SIG-M5 treated with dmso at 0.1 percent for 504 hours (cell line): Measurements from ENCODE around the gene NBAS.
"Not testable (repeated sequence)": the region's sequence is repeated elsewhere in the genome, so short reads cannot be mapped to it uniquely, and the experiment has no call there.

ENCODE experiments used
- DNase-seq: peaks from one replicate; lab custom pipeline; 2025; ENCODE audit not compliant: unreplicated experiment; lab: John Stamatoyannopoulos, UW

NBAS gene

DNA sequence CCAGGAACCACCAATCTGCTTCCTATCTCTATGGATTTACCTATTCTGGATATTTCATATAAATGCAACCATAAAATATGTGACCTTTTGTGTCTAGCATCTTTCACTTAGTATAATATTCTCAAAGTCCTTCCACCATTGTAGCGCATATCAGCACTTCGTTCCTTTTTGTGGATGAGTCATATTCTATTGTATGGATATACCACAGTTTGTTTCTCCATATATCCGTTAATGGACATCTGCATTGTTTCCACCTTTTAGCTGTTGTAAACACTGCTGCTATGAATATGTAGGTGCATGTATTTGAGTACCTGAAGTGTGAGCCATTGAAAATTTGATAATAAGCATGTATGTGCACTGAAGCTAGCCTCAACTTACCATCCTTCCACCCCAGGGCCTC lies 80.1 kb downstream of the NBAS start:
- no peak for DNase-seq

DNA sequence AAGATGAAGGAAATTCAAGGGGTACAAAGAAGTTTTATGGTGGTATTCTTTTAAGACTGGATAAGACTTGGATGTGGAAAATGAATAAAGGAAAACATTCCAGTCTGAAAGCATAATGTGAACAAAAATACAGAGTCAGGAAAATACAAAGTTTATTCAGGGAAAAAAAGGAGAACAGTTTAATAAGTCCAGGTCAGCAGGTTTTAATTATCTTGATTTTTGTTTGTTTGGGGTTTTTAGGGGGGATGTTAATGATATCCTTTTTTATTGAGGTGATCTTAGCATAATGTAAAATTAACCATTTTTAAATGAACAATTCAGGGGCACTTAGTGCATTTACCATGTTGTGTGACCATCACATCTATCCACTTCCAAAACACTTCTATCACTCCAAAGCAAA lies 80.6 kb downstream of the NBAS start:
- DNase-seq = no peak

GRCh38 chr2:15472876-15473275 lies 88.3 kb downstream of the NBAS start:
- no peak for DNase-seq

DNA sequence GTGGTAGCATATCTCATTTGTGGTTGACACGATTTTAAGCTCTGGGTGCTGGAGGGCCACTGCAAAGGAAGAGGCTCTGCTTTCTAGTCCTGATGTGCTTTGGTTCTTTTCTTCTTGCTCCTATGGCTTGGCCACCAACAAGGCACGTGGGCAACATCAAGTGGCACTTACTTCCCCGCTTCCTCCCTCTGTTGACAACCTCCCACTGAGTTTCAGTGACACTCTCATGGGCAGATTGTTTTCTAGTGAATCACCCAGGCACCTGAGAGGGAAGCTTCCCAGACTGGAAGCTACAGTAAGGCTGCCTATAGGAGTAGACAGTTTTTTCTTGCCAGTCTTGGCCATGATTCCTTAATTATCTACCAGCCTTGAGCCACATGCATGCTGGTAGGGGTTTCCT lies 89.0 kb downstream of the NBAS start:
- DNase-seq = no peak

DNA sequence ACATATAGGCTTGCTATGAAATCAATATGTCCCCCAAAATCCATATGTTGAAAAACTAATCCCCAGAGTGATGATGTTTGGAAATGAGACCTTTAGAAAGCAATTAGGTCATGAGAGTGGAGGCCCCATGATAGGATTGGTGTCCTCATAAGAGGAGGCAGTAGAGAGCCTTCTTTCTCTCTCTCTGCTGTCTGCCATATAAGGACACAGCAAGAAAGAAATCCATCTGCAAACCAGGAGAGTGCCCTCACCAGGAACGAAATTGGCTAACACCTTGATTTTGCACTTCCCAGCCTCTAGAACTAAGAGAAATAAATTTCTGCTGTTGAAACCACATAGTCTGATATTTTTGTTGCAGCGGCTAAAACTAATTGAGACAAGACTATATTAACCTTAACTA lies 89.5 kb downstream of the NBAS start:
- no peak for DNase-seq

DNA sequence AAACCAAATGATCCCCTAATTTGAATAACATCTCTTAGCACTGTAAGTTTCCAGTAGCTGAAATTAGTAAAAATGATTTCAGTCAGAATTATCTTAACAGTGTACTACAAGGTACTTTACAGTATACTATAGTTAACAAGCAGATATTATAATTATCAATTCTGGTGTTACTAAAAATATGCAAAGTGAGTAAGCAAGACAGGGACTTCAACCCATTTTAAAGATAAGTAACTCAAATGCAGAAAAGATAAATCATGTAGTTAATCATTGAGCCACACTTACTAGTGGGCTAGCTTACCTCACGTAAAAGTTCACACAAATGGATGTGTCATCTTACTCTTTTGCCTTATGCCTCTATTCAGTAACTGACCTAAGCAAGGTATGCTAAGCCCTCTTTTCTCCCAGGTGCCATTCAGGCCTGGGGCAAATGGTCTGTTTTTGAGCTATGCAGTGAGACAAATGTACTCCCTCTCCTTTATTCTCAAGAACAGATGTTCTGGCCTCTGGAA lies 101.0 kb downstream of the NBAS start:
- no peak for DNase-seq

- no peak for DNase-seq
Observed at GRCh38 chr2:15458277-15458676, 102.9 kb downstream of the NBAS start.

DNA sequence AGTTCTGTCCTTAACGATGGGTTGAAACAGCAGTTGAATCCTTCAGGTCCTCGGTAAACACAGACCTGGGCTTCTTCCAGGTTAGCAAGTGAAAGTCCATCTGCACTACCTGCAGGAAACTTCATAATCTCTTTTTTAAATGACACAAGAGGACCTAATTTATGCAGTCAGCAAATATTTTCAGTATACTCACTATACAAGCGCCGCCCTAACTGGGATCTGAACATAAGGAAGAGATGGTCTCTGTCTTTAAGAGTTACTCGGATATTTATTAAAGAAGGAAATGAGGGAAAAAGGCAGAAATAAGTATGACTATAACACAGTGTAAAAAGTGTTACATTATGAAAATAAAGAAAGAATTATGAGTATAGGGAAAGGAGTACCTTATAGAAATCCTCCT lies 103.3 kb downstream of the NBAS start:
- no peak for DNase-seq

- DNase-seq = no peak
Observed at GRCh38 chr2:15456352-15456751, 104.8 kb downstream of the NBAS start.

GRCh38 chr2:15450808-15451207 lies 110.3 kb downstream of the NBAS start:
- no peak for DNase-seq

DNA sequence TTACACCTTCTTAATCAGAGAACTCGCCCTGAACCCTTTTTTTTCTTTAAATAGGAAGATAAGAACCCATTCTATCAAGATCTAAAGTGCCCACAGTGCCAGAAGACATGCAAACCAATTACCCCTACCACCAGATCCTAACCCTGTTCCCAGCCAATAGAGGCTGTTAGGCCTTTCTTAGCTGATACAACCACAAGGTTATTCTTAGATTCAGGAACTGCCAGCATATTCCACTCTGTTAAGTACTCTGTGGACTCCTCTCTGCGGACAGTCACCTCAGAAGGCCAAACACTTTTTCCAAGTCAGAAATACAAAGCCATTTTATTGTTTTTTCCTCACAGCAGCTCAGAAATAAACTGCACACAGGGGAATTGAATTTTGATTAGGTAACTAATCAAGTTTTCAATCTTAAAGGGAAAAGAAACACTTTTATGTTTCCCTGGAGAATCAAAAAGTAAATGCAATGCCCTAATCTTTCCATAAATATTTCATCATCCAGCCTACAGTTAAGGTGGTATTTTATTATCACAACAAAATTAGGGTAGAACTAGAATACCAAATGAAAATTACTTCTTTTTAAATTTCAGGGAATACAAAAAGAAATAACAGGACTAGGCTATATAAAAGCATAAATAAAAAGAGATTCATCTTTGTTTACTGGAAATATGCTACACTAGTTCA lies 111.4 kb downstream of the NBAS start:
- DNase-seq = peak; percentile 37

GRCh38 chr2:15448250-15448839 lies 112.8 kb downstream of the NBAS start:
- no peak for DNase-seq

DNA sequence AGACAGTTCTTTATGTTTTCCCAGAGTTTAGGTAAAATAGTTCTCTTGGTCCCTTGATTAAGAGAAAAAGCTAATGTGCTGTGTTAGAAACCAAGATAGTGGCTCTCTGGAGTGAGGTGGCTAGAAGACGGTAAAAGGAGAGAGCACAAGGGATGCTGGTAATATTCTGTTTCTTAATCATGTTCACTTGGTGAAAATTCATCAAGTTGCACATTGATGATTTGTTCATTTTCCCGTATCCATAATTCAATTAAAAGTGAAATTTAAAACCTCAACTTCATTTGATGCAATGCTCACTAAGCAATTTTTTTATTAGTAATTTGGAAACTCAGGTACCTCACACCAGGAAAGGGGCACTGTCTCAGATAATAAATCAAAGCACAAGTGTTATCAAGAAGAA lies 113.8 kb downstream of the NBAS start:
- DNase-seq = no peak

DNA sequence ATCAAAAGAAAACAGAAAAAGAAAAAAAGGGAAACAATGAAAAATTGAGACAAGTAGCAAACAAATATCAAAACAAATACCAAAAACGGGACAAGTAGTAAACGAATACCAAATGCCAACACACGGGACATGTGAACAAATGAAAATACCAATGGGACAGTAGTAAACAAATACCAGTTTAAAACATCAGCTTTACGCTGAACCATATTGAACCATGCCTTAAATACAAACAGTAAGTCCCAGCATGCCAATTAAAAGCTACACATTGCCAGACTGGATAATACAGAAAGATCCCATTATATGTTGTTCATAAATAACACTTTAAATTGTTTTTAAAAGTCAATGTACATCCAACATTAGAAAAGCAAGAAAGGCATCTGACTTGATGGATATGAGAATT lies 114.2 kb downstream of the NBAS start:
- no peak for DNase-seq

DNA sequence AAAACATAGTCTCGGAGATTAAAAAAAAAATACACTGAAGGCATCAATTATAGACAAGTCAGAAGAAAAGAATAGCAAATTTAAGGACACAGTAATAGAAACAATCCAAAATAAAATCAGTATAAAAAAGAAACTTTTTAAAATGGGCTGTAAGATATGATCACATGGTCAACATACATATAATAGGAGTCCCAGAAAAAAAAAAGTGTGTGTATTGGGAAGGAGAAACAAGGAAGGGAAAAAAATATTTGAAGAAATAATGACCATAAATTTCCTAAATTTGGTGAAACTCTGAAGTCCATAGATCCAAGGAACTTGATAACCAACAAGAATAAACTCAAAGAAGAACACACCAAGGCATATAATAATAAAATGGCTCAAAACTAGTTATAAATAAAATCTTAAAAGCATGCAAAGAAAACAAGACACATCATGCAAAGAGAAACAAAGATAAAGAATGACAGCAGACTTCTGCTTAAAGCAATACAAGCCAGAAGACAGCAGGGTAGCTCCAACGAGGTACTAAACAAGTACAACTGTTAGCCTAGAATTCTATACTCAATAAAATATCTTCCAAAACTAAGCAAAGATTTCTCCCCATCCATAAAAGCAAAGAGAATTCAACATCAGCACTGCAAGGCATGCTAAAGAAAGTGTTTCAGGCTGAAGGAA lies 115.1 kb downstream of the NBAS start:
- no peak for DNase-seq

GRCh38 chr2:15439768-15440524 lies 121.2 kb downstream of the NBAS start:
- not testable (repeated sequence) for DNase-seq

- DNase-seq = not testable (repeated sequence)
Observed at GRCh38 chr2:15439366-15439765, 121.8 kb downstream of the NBAS start.

GRCh38 chr2:15436195-15436594 lies 124.9 kb downstream of the NBAS start:
- DNase-seq = no peak

DNA sequence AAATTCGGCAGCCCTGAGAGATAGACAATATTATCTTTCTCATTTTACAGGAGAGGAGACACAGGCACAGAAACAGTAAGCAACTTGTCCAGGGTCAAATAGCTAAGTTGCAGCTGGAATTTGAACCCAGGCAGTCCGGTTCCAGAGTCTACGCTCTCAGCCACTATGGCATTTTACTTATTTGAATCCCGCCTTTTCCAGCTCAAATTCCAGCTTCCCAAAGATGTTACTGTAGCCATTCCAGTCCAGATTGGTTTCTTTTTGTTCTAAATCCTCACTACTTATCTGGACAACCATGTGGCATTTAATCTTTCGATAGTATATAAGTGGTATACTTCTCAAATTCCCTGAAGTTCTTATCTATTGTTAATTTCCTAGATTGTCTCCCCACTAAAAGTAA lies 125.7 kb downstream of the NBAS start:
- DNase-seq = no peak

DNA sequence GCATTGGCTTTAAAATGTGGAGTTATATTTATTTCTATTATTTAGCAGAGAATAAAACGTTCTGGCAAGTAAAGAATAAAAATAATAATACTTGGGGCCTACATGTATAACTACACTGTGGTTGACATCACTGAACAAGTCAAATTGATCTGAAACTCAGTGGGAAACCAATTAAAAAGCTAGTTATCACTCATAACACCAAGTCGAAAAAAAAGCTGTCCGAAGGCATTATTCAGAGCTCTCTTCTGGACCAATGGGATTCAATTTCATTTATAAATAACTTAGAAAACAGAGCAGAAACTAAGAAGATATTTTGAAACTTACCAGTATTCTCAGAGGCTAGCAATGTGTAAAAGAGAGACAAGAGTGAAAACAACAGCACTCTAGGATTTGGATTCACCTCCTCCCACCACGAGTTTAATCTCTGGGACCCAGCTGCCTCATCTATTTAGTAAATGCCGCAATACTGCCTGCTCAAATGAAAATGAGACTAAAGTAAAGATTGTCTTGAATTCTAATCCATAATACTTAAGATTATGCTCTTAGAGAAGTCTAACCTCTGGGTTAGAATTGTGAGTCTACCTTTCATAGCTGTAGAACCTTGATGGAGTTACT lies 128.4 kb downstream of the NBAS start:
- no peak for DNase-seq

DNA sequence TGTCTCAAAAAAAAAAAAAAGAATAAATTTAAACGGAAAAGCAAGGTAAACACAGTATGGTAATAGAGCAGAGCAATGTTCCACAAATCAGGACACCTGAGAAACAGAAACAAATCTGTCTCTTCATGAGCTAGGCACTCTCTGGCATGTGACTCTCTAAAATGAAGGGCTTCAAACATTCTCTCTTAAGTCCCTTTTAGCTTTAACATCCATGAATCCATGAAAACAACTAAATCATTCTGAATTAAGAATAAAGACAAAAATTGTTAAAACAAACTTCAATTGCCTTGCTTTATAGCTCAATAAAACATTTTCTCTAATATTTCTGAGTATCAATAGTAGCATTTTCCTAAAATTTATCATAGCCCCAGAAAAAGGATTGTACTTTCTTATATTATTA lies 132.1 kb downstream of the NBAS start:
- no peak for DNase-seq
